NB4 (cell line): ENCODE data around the gene MARCHF11.

ENCODE experiments used
- POLR2A ChIP-seq: IDR thresholded peaks from 2 replicates; pipeline ENCODE4 v1.6.1; 2011; ENCODE audit warnings: mild to moderate bottlenecking; ENCODE audit not compliant: insufficient read length; ENCODE audit errors: extremely low read depth
- TF ChIP-seq, protein P1 (sequence below): IDR thresholded peaks from one replicate; pipeline ENCODE4 v1.5.1; 2012; ENCODE audit warnings: low read depth, low read length

DNA sequence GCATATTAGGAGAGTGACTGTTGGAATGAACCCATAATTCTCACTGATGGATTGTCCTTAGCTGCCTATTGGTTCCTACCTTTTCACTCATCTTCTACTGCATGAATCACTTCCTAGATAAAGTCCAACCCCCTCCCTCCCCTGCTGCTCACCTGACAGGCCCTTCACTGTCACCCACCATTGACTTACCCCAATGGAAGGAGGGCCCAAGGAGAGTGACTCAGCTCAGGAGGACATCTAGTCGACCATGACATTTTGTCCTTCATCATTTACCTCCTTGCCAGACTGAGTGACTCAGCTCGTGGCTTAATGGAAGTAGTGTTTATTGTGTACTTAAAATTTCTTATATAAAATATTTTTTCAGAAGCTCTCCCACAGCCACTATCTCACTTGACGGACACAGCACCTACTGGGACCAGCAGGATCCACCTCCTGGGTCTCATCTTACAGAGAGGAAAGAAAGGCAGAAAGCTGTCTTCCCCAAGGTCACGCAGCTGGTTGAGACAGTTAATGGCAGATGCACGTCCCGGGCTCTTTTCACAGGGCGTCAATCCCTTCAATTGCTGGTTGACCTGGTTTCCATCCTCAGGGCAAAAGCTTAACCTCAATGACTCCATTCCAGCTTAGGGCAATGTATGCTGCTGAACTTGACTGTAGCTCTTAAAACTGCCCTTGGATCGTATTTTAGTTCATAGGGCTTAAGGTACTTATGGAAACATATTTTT is 142.3 kb downstream of the MARCHF11 start:
- TF ChIP-seq, protein P1, sequence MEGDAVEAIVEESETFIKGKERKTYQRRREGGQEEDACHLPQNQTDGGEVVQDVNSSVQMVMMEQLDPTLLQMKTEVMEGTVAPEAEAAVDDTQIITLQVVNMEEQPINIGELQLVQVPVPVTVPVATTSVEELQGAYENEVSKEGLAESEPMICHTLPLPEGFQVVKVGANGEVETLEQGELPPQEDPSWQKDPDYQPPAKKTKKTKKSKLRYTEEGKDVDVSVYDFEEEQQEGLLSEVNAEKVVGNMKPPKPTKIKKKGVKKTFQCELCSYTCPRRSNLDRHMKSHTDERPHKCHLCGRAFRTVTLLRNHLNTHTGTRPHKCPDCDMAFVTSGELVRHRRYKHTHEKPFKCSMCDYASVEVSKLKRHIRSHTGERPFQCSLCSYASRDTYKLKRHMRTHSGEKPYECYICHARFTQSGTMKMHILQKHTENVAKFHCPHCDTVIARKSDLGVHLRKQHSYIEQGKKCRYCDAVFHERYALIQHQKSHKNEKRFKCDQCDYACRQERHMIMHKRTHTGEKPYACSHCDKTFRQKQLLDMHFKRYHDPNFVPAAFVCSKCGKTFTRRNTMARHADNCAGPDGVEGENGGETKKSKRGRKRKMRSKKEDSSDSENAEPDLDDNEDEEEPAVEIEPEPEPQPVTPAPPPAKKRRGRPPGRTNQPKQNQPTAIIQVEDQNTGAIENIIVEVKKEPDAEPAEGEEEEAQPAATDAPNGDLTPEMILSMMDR = no peak
- no peak for TF ChIP-seq POLR2A
